Measurements from ENCODE around the gene HSF2. TPM values are rescaled to one million over a fixed set of nuclear protein-coding genes. Genes with fewer than 3 reads are reported as not detected.

Gene HSF2
- total RNA-seq, 4 donors from 2014 or later = 26.8 to 29.9 (median 28.4) TPM

DNA sequence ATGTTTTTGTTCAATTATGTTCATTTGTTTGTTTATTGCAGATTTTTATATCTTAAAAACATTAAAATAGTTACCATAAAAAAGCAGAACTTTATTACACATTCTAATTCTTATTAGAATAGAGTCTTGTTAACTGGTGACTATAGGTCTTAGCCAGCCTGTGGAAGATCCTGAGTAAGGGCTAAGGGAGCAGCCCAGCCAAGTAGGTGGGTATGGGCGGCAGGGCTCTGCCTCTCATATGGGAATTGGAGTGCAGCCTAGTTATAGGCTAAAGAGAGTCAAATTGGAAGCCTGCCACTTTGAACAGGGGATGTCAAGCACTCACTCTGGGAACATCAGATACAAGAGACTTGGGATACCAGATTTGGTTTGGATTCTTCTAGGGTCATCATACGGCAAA is 10.5 kb upstream of the HSF2 start:
- Histone ChIP-seq H3K4me1 (peaks cover 0 to 33% (median 32%) of the 10 kb centered on the region in 4 donors), H3K36me3 (no peaks in the 10 kb centered on the region), H3K27ac (replicated peaks in 1 of 4) (peak overlapping the region; percentile 21 to 59 (median 49)), H3K9me3 (no peaks in the 10 kb centered on the region), H3K27me3 (no peaks in the 10 kb centered on the region), H3K4me3 (no peak overlapping the region)
- WGBS = 48% methylated on average over 2 of the region's 2 CpGs
- intact Hi-C loops (cut with DNase I) = no loop called here
- DNase-seq (ENCODE audit: extremely low spot score) = no peak
- TF ChIP-seq EP300 (IDR thresholded peaks at IDR 0.05) (no peak), POLR2A (IDR thresholded peaks at IDR 0.05; ENCODE audit: low read depth) (no peak), CTCF (IDR thresholded peaks at IDR 0.05) (no peak), POLR2AphosphoS5 (IDR thresholded peaks at IDR 0.05) (no peak)

DNA sequence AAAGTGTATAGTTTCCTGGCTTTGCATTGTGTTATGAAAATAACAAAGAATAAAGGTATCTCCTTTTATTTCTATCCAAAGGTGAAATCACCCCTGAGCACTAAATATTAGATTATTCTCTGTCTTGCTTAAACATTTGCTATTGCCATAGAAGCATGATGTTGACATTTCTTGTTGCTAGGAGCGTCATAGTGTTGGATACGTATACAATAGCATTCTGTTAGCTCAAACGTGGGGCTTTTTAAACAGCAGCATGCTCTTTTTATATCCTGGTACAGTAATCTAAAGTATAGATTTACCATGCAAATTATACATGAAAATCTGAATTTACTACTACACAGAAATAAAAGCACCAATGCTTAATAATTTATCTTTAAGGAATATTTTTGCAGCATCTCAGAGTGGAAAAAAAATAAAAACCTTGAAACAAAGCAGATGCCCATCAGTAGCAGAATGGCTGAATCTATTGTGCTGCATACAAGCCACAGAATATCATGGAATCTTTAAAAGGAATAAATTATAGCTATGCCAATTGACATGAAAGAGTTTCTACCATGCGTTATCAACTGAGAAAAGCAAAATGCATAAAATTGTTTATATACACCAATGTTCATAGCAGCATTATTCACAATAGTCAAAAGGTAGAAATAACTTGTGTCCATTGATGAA is 9.6 kb upstream of the HSF2 start:
- no peak for TF ChIP-seq CTCF (IDR thresholded peaks at IDR 0.05)
- no peak for TF ChIP-seq POLR2AphosphoS5 (IDR thresholded peaks at IDR 0.05)
- TF ChIP-seq EP300 (IDR thresholded peaks at IDR 0.05) = no peak
- TF ChIP-seq POLR2A (IDR thresholded peaks at IDR 0.05; ENCODE audit: low read depth) = no peak
- intact Hi-C loops (cut with DNase I) = no loop called here
- Histone ChIP-seq H3K4me1 (peaks cover 0 to 42% (median 40%) of the 10 kb centered on the region in 4 donors), H3K27me3 (no peaks in the 10 kb centered on the region), H3K36me3 (no peaks in the 10 kb centered on the region), H3K4me3 (no peak overlapping the region), H3K9me3 (no peaks in the 10 kb centered on the region), H3K27ac (replicated peaks in 1 of 4) (peak overlapping the region; percentile 40 to 59 (median 49))
- 28% methylated on average over 4 of the region's 4 CpGs for WGBS
- DNase-seq (ENCODE audit: extremely low spot score) = no peak

GRCh38 chr6:122392564-122393350 is 6.7 kb upstream of the HSF2 start:
- Histone ChIP-seq H3K27me3 (no peaks in the 10 kb centered on the region), H3K9me3 (no peaks in the 10 kb centered on the region), H3K4me1 (peaks cover 0 to 44% (median 33%) of the 10 kb centered on the region in 4 donors), H3K36me3 (no peaks in the 10 kb centered on the region), H3K27ac (replicated peaks in 1 of 4) (no peak overlapping the region), H3K4me3 (no peak overlapping the region)
- no peak for TF ChIP-seq CTCF (IDR thresholded peaks at IDR 0.05)
- no peak for TF ChIP-seq POLR2A (IDR thresholded peaks at IDR 0.05; ENCODE audit: low read depth)
- no peak for TF ChIP-seq EP300 (IDR thresholded peaks at IDR 0.05)
- TF ChIP-seq POLR2AphosphoS5 (IDR thresholded peaks at IDR 0.05) = no peak
- intact Hi-C loops (cut with DNase I) = no loop called here
- no peak for DNase-seq (ENCODE audit: extremely low spot score)
- 88% methylated on average over 6 of the region's 6 CpGs for WGBS

- Histone ChIP-seq H3K4me1 (peaks cover 0 to 41% (median 33%) of the 10 kb centered on the region in 4 donors), H3K9me3 (no peaks in the 10 kb centered on the region), H3K4me3 (no peak overlapping the region), H3K36me3 (no peaks in the 10 kb centered on the region), H3K27me3 (no peaks in the 10 kb centered on the region), H3K27ac (replicated peaks in 1 of 4) (peak overlapping the region in 2 of 4 donors; percentile 39 to 47)
- no peak for DNase-seq (ENCODE audit: extremely low spot score)
- WGBS = 74% methylated on average over 8 of the region's 8 CpGs
- intact Hi-C loops (cut with DNase I) = no loop called here
- no peak for TF ChIP-seq CTCF (IDR thresholded peaks at IDR 0.05)
- no peak for TF ChIP-seq POLR2A (IDR thresholded peaks at IDR 0.05; ENCODE audit: low read depth)
- TF ChIP-seq POLR2AphosphoS5 (IDR thresholded peaks at IDR 0.05) = no peak
- no peak for TF ChIP-seq EP300 (IDR thresholded peaks at IDR 0.05)
Observed at GRCh38 chr6:122393351-122393896, 6.0 kb upstream of the HSF2 start.

Data from esophagus muscularis mucosa (tissue), 4 donors.